Bone marrow (tissue), 2 donors: Measurements from ENCODE around the gene CCDC9B.

Source experiments
- DNase-seq, 2 donors: peaks; one replicate each; lab custom pipeline; 2025; lab: John Stamatoyannopoulos, UW

Gene CCDC9B

GRCh38 chr15:40345867-40346578, 5.3 kb upstream of the CCDC9B start:
- DNase-seq: no peak

GRCh38 chr15:40345225-40345866, 4.6 kb upstream of the CCDC9B start:
- DNase-seq: no peak

- peak; percentile 28 to 75 for DNase-seq
Measured at GRCh38 chr15:40344631-40345120, 3.9 kb upstream of the CCDC9B start.

- DNase-seq: no peak
Measured at GRCh38 chr15:40344217-40344616, 3.5 kb upstream of the CCDC9B start.

GRCh38 chr15:40343512-40343911, 2.8 kb upstream of the CCDC9B start:
- DNase-seq: peak; percentile 17 to 78

GRCh38 chr15:40342416-40343320, 1.9 kb upstream of the CCDC9B start:
- no peak for DNase-seq

- DNase-seq: no peak
Measured at GRCh38 chr15:40340038-40340739, 550 bp downstream of the CCDC9B start.

GRCh38 chr15:40339621-40339945, 1.2 kb downstream of the CCDC9B start:
- DNase-seq: no peak

- no peak for DNase-seq
Measured at GRCh38 chr15:40338921-40339620, 1.7 kb downstream of the CCDC9B start.

- peak; percentile 41 to 76 for DNase-seq
Measured at GRCh38 chr15:40338041-40338657, 2.6 kb downstream of the CCDC9B start.

GRCh38 chr15:40337597-40337996, 3.1 kb downstream of the CCDC9B start:
- DNase-seq: no peak

- DNase-seq: no peak
Measured at GRCh38 chr15:40336744-40337122, 4.0 kb downstream of the CCDC9B start.

- DNase-seq: no peak
Measured at GRCh38 chr15:40335938-40336743, 4.6 kb downstream of the CCDC9B start.

- no peak for DNase-seq
Measured at GRCh38 chr15:40334941-40335795, 5.6 kb downstream of the CCDC9B start.

GRCh38 chr15:40334541-40334940, 6.2 kb downstream of the CCDC9B start:
- DNase-seq: no peak

- DNase-seq: peak; percentile 68 to 99
Measured at GRCh38 chr15:40333922-40334492, 6.7 kb downstream of the CCDC9B start.

GRCh38 chr15:40332113-40332781, 8.5 kb downstream of the CCDC9B start:
- no peak for DNase-seq

- DNase-seq: no peak
Measured at GRCh38 chr15:40331637-40332036, 9.1 kb downstream of the CCDC9B start.
